Measurements from ENCODE around the gene OR8B8. TPM values are rescaled to one million over a fixed set of nuclear protein-coding genes. Genes with fewer than 3 reads are reported as not detected.

The OR8B8 gene
- total RNA-seq, 1 donor from 2014 or later: not detected

- TF ChIP-seq, protein P1, sequence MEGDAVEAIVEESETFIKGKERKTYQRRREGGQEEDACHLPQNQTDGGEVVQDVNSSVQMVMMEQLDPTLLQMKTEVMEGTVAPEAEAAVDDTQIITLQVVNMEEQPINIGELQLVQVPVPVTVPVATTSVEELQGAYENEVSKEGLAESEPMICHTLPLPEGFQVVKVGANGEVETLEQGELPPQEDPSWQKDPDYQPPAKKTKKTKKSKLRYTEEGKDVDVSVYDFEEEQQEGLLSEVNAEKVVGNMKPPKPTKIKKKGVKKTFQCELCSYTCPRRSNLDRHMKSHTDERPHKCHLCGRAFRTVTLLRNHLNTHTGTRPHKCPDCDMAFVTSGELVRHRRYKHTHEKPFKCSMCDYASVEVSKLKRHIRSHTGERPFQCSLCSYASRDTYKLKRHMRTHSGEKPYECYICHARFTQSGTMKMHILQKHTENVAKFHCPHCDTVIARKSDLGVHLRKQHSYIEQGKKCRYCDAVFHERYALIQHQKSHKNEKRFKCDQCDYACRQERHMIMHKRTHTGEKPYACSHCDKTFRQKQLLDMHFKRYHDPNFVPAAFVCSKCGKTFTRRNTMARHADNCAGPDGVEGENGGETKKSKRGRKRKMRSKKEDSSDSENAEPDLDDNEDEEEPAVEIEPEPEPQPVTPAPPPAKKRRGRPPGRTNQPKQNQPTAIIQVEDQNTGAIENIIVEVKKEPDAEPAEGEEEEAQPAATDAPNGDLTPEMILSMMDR (IDR thresholded peaks at IDR 0.05): no peak
- Histone ChIP-seq H3K27ac (no peak overlapping the region), H3K4me3 (no peak overlapping the region), H3K36me3 (no peaks in the 10 kb centered on the region), H3K27me3 (ENCODE audit: low read depth) (peaks cover 8% of the 10 kb centered on the region), H3K4me1 (no peaks in the 10 kb centered on the region), H3K9me3 (no peaks in the 10 kb centered on the region)
- ATAC-seq (no peak), DNase-seq (no peak)
- intact Hi-C loops (cut with DNase I): no loop called here
Measured at GRCh38 chr11:124442442-124442841, 3.1 kb downstream of the OR8B8 start.

DNA sequence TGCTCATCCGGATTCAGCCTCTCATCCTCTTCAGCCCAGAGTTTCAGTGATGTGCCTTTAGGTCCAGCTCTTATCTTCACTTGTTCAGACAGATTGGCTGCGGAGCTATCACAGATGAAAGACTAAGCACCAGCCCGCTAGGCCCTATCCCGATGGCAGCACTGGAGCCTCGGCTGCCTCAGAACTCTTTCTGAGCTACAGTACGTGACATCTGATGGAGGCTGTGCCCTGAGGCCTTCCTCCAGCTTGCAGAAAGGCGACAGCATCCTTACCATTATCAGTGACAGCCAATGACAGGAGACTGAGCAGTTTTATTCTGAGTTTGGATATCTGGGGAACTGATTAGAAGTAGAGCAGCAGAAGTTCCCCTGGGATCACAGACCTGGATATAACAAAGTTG is 4.0 kb downstream of the OR8B8 start:
- H3K4me1 ChIP-seq: no peaks in the 10 kb centered on the region
- intact Hi-C loops (cut with DNase I): no loop called here
- H3K27me3 ChIP-seq (ENCODE audit: low read depth): peaks cover 8% of the 10 kb centered on the region

GRCh38 chr11:124441081-124441480 is 4.4 kb downstream of the OR8B8 start:
- H3K4me3 ChIP-seq: no peak overlapping the region
- no peaks in the 10 kb centered on the region for H3K4me1 ChIP-seq
- intact Hi-C loops (cut with DNase I): no loop called here
- ATAC-seq (no peak), DNase-seq (no peak)
- peaks cover 8% of the 10 kb centered on the region for H3K27me3 ChIP-seq (ENCODE audit: low read depth)
- H3K36me3 ChIP-seq: no peaks in the 10 kb centered on the region
- TF ChIP-seq, protein P1 (IDR thresholded peaks at IDR 0.05): no peak
- no peaks in the 10 kb centered on the region for H3K9me3 ChIP-seq
- no peak overlapping the region for H3K27ac ChIP-seq

More for the DNA sequence above, 4.0 kb downstream of the OR8B8 start:
- Histone ChIP-seq H3K4me3 (no peak overlapping the region), H3K27ac (no peak overlapping the region), H3K9me3 (no peaks in the 10 kb centered on the region), H3K36me3 (no peaks in the 10 kb centered on the region)
- no peak for DNase-seq
- ATAC-seq: no peak
- TF ChIP-seq, protein P1 (IDR thresholded peaks at IDR 0.05): no peak

DNA sequence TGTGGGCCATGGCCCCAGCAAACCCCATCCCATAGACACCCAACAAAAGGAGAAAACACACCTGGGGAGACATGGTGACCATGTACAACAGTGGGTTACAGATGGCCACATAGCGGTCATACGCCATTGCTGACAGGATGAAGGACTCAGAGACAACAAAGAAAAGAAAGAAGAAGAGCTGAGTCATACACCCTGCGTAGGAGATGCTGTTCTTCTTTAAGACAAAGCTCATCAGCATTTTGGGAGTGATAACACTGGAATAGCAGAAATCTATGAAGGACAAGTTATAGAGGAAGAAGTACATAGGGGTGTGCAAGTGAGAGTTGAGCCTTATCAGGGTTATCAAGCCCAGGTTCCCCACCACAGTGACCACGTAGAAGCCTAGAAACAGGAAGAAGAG is 4.9 kb downstream of the OR8B8 start:
- Histone ChIP-seq H3K27me3 (ENCODE audit: low read depth) (peaks cover 8% of the 10 kb centered on the region), H3K36me3 (no peaks in the 10 kb centered on the region), H3K27ac (no peak overlapping the region), H3K4me3 (no peak overlapping the region), H3K9me3 (no peaks in the 10 kb centered on the region), H3K4me1 (no peaks in the 10 kb centered on the region)
- ATAC-seq (no peak), DNase-seq (no peak)
- intact Hi-C loops (cut with DNase I): no loop called here
- TF ChIP-seq, protein P1 (IDR thresholded peaks at IDR 0.05): no peak

- TF ChIP-seq, protein P1 (IDR thresholded peaks at IDR 0.05): no peak
- Histone ChIP-seq H3K36me3 (no peaks in the 10 kb centered on the region), H3K9me3 (no peaks in the 10 kb centered on the region), H3K27me3 (ENCODE audit: low read depth) (peaks cover 6% of the 10 kb centered on the region), H3K27ac (no peak overlapping the region), H3K4me1 (no peaks in the 10 kb centered on the region), H3K4me3 (no peak overlapping the region)
- intact Hi-C loops (cut with DNase I): no loop called here
- DNase-seq: no peak
- no peak for ATAC-seq
Measured at GRCh38 chr11:124434699-124435098, 10.8 kb downstream of the OR8B8 start.

GRCh38 chr11:124429599-124429998 is 15.9 kb downstream of the OR8B8 start:
- ATAC-seq: no peak
- TF ChIP-seq, protein P1 (IDR thresholded peaks at IDR 0.05): no peak
- no peak overlapping the region for H3K4me3 ChIP-seq
- DNase-seq: no peak
- no peak overlapping the region for H3K27ac ChIP-seq
- intact Hi-C loops (cut with DNase I): no loop called here
- no peaks in the 10 kb centered on the region for H3K9me3 ChIP-seq
- no peaks in the 10 kb centered on the region for H3K27me3 ChIP-seq (ENCODE audit: low read depth)
- H3K4me1 ChIP-seq: no peaks in the 10 kb centered on the region
- no peaks in the 10 kb centered on the region for H3K36me3 ChIP-seq

All from lower lobe of right lung (tissue), 2 donors.